Activated naive CD4-positive, alpha-beta T cell (primary cell): ENCODE data around the gene KRTAP13-2.

Experiments used
- DNase-seq, 4 experiments: peaks; one replicate each; lab custom pipeline; 2025; lab: John Stamatoyannopoulos, UW

Gene KRTAP13-2

DNA sequence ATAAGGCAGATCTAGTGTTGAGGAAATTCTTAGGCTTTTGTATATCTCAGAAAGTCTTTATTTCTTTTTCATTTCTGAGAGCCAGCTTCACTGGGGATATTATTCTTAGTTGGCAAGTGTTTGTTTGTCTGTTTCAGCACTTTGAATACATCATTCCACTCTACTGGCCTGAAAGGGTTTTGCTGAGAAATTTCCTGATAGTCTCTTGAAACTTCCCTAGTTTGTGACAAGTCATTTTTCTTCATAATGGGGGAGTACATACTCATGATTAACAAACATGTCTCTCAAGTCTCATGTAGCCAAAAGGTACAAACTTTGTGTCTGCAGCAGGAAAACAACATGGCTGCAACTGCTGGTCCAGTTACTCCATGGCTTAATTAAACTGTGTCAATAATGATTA is 45.7 kb downstream of the KRTAP13-2 start:
- DNase-seq: no peak
